SKM-1 (cell line): Measurements from ENCODE around the gene FAM181B.
A peak's percentile ranks its signal among the peaks of the same experiment; 100 is the strongest.

Experiments
- DNase-seq: peaks from one replicate; lab custom pipeline; 2025; ENCODE audit not compliant: unreplicated experiment; lab: John Stamatoyannopoulos, UW

FAM181B gene

GRCh38 chr11:82733444-82734119 is at the start of gene FAM181B:
FAM181B (minus strand) TSS chr11:82733864; CDS start chr11:82733729, 135 bp downstream.
- DNase-seq, result no peak

- DNase-seq, result no peak
Measured at GRCh38 chr11:82782825-82783374, 49.2 kb upstream of the FAM181B start.

- no peak for DNase-seq
Measured at GRCh38 chr11:82778776-82779175, 45.1 kb upstream of the FAM181B start.

- no peak for DNase-seq
Measured at GRCh38 chr11:82776377-82776776, 42.7 kb upstream of the FAM181B start.

GRCh38 chr11:82775736-82776346 is 42.2 kb upstream of the FAM181B start:
- peak; percentile 19 for DNase-seq

GRCh38 chr11:82775218-82775617 is 41.6 kb upstream of the FAM181B start:
- no peak for DNase-seq

- DNase-seq, result no peak
Measured at GRCh38 chr11:82771781-82772180, 38.1 kb upstream of the FAM181B start.

- no peak for DNase-seq
Measured at GRCh38 chr11:82767123-82767522, 33.5 kb upstream of the FAM181B start.

- DNase-seq, result no peak
Measured at GRCh38 chr11:82765466-82766034, 31.9 kb upstream of the FAM181B start.

- no peak for DNase-seq
Measured at GRCh38 chr11:82763167-82763566, 29.5 kb upstream of the FAM181B start.

GRCh38 chr11:82759649-82760048 is 26.0 kb upstream of the FAM181B start:
- DNase-seq, result no peak

- DNase-seq, result no peak
Measured at GRCh38 chr11:82757660-82758357, 24.1 kb upstream of the FAM181B start.

GRCh38 chr11:82756765-82757639 is 23.3 kb upstream of the FAM181B start:
- DNase-seq, result no peak

GRCh38 chr11:82754410-82754809 is 20.7 kb upstream of the FAM181B start:
- DNase-seq, result no peak

- DNase-seq, result no peak
Measured at GRCh38 chr11:82753921-82754320, 20.3 kb upstream of the FAM181B start.

- no peak for DNase-seq
Measured at GRCh38 chr11:82752801-82753200, 19.1 kb upstream of the FAM181B start.

- DNase-seq, result no peak
Measured at GRCh38 chr11:82750643-82751139, 17.0 kb upstream of the FAM181B start.

GRCh38 chr11:82747471-82747870 is 13.8 kb upstream of the FAM181B start:
- no peak for DNase-seq

GRCh38 chr11:82738091-82738490 is 4.4 kb upstream of the FAM181B start:
- no peak for DNase-seq

GRCh38 chr11:82734120-82734479 is 436 bp upstream of the FAM181B start:
- no peak for DNase-seq
